ENCODE measurements around the gene TPGS1.

The TPGS1 gene

DNA sequence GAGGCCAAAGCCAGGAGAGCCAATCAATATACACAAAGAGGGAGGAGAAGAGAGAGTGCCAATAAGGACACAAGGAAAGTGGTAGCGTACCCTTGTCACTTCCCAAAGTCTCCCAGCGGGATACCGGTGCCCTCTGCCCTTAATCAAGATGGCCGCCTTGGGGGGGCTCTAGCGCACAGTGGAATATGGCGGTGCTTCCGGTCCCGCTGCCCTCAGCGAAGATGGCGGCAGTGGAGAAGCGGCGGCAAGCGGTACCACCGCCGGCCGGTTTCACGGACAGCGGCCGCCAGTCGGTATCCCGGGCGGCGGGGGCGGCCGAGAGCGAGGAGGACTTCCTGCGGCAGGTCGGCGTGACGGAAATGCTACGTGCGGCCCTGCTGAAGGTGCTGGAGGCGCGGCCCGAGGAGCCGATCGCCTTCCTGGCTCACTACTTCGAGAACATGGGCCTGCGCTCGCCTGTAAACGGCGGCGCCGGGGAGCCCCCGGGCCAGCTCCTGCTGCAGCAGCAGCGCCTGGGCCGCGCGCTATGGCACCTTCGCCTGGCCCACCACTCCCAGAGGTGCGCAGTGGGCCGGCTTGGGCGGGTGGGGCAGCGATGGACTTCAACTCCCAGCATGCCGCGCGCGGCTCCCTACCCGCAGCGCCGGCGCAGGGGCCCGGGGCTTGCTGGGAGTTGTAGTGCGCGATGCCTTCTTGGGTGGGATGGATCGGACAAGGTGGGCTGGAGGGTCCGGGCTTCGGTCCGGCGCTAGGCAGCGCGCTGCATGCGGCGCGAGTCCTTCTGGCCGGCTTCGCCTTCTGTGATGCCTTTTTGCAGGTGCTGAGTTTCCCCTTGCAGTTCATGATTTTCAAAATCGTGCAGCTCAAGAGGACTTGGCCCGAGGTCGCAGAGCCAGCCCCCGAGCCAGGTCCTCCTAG is at the start of gene TPGS1:
TPGS1 (plus strand) TSS at position 212 of the 918 bp plus-strand sequence; CDS start at position 222, 10 bp downstream.
- TF ChIP-seq, protein P1, sequence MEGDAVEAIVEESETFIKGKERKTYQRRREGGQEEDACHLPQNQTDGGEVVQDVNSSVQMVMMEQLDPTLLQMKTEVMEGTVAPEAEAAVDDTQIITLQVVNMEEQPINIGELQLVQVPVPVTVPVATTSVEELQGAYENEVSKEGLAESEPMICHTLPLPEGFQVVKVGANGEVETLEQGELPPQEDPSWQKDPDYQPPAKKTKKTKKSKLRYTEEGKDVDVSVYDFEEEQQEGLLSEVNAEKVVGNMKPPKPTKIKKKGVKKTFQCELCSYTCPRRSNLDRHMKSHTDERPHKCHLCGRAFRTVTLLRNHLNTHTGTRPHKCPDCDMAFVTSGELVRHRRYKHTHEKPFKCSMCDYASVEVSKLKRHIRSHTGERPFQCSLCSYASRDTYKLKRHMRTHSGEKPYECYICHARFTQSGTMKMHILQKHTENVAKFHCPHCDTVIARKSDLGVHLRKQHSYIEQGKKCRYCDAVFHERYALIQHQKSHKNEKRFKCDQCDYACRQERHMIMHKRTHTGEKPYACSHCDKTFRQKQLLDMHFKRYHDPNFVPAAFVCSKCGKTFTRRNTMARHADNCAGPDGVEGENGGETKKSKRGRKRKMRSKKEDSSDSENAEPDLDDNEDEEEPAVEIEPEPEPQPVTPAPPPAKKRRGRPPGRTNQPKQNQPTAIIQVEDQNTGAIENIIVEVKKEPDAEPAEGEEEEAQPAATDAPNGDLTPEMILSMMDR (IDR thresholded peaks at IDR 0.05) = no peak

DNA sequence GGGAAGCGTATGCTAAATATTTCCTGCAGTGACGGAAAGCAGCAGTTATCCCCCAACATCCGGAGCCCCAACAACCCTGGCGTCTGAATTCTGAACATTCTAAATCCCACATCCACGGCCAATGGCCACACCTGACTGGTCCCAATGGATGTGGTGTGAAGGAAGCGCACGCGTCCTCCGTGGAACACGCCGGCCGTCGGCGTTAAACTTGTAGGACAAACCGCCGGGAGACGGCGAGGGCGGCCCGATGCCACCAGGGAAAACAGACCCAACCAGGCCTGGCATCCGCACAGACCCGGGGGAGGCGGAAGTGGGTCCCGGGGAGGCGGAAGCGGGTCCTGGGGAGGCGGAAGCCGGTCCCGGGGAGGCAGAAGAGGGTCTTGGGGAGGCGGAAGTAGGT is 49.7 kb upstream of the TPGS1 start:
- TF ChIP-seq, protein P1 (IDR thresholded peaks at IDR 0.05) = no peak

DNA sequence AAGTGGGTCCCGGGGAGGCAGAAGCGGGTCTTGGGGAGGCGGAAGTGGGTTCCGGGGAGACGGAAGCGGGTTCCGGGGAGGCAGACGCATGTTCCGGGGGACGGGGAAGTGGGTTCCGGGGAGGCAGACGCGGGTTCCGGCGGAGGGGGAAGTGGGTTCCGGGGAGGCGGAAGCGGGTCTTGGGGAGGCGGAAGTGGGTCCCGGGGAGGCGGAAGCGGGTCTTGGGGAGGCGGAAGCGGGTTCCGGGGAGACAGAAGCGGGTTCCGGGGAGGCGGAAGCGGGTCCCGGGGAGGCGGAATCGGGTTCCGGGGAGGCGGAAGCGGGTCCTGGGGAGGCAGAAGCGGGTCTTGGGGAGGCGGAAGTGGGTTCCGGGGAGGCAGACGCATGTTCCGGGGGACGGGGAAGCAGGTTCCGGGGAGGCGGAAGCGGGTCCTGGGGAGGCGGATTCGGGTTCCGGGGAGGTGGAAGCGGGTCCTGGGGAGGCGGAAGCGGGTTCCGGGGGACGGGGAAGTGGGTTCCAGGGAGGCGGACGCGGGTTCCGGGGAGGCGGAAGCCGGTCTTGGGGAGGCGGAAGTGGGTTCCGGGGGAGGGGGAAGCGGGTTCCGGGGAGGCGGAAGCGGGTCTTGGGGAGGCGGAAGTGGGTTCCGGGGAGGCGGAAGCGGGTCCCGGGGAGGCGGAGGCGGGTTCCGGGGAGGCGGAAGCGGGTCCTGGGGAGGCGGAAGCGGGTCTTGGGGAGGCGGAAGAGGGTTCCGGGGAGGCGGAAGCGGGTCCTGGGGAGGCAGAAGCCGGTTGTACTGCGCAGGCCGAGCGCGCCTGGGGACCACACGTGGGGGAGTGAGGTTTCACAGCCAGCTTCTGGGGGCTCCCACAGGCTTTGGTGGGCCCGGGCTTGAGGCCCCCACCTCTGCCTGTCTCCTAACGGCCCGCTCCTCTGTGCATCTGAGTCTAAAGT is 48.9 kb upstream of the TPGS1 start:
- TF ChIP-seq, protein P1 (IDR thresholded peaks at IDR 0.05) = no peak

- TF ChIP-seq, protein P1 (IDR thresholded peaks at IDR 0.05) = no peak
These were observed 47.4 kb upstream of the TPGS1 start for GRCh38 chr19:459724-460511.

DNA sequence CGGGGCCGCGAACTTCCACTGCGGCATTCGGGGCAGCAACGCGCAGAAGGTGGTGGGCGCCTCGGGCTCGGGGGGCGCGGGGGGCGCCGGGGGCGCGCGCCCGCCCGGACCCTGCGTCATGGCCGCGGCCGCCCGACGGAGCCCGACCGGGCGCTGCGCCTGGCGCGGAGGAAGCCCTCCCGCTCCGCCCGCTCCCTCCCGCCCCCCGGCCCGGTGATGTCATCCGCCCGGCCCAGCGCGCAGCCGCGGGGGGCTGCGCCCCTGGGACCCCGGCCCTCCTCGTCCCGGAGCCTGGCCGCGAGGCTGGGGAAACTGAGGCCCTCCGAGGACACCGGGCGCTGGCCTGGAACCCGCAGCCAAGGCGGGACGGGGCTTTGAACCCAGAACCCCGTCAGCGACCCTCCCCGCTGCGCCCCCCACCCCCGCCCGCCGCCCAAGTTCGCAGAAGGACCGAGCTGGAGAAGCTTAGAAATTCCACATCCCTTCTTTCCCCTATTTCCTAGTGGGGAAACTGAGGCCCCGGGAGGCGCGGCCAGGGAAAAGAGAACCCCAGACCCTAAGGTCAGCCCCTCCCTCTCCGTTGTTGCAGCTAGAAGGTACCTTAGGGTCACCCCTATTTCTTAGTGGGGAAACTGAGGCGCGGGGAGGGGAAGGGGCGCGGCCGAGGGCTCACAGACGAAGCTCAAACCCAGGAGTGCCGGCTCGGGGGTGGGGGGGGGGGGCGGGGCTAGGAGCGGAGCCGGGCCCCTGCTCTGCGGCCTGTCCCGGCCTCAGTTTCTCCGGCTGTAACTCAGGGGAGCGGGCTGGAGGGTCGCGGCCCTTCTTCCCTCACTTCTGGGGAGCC is 46.2 kb upstream of the TPGS1 start, which contains the start of gene SHC2:
SHC2 (minus strand) TSS at position 157 of the 844 bp plus-strand sequence; CDS start at position 120, 37 bp downstream.
- TF ChIP-seq, protein P1 (IDR thresholded peaks at IDR 0.05) = no peak

DNA sequence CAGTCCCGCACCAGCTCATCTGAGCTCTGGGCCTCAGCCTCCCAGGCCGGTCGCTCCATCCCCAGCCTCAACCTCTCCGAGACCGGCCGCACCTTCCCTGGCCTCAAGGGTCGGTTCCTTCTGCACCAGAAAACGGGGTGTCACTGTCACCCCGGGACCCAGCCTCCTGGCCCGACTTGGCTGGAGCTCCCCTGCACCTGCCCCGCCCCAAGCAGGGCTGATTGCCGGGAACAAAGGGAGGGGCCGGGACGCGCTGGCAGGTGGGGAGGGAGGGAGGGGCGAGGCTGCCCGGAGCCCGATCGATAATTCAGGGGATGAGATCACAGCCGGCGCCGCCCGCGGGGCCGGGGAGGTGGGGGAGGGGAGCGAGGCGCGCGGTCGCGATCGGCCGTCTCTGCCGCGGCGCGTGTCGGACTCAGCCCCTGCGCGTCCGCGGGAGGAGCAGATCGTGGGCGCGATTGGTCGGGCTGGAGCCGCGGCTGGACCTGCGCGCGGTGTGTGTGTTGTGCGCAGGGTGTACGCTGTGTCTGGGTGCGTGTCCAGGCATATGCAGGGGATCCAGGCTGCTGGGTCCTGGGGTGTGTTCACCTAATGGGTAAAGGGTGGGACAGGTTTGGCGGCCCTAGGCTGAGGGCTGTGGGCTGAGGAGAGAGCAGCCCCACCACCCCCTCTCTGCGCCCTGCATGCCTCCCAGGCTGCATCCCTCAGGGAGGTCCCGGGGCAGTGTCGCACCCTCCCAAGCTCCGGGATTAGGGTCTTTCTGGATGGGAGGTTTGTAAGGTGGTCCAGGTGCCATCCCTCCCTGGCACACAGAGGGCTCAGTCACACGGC is 45.4 kb upstream of the TPGS1 start:
- TF ChIP-seq, protein P1 (IDR thresholded peaks at IDR 0.05) = no peak

All from LNCAP (cell line).